Neutrophil (primary cell): ENCODE data around the gene MRPL1.

ENCODE experiments used
- H3K27ac ChIP-seq: fragments of 200-600 bp; sonication (generic); 2 replicates; pipeline ENCODE4 v1.5.1; 2016; ENCODE audit warnings: mild to moderate bottlenecking, moderate library complexity
- H3K27me3 ChIP-seq: fragments of 200-600 bp; sonication (generic); 2 replicates; pipeline ENCODE4 v1.6.0; 2016; ENCODE audit warnings: mild to moderate bottlenecking
- H3K36me3 ChIP-seq: fragments of 200-600 bp; sonication (generic); 2 replicates; pipeline ENCODE4 v1.5.1; 2017
- H3K4me1 ChIP-seq, 2 experiments: fragments of 200-600 bp in 1 of 2; sonication (generic) in 1 of 2; 1 replicate in 1 of 2; 2 replicates in 1 of 2; pipeline versions ENCODE4 v1.5.1 to v1.6.1; 2013 to 2016; ENCODE audit warnings: low read depth in 1 of 2, low read length in 1 of 2, mild to moderate bottlenecking in 1 of 2, moderate library complexity in 1 of 2; ENCODE audit not compliant: control insufficient read depth in 1 of 2, insufficient read depth in 1 of 2
- H3K4me3 ChIP-seq, 2 experiments: fragments of 200-600 bp in 1 of 2; sonication (generic) in 1 of 2; 1 replicate in 1 of 2; 2 replicates in 1 of 2; pipeline ENCODE4 v1.5.1; 2013 to 2016; ENCODE audit warnings: low read depth in 1 of 2, low read length in 1 of 2, mild to moderate bottlenecking in 1 of 2, moderate library complexity in 1 of 2
- H3K9me3 ChIP-seq: fragments of 200-600 bp; sonication (generic); 2 replicates; pipeline ENCODE4 v1.5.1; 2016
- CTCF ChIP-seq: fragments of 200-600 bp; sonication (generic); IDR thresholded peaks from 2 replicates; pipeline ENCODE4 v1.5.1; 2016; ENCODE audit warnings: antibody characterized with exemption

MRPL1 gene

GRCh38 chr4:77989968-77990367 lies 127.3 kb downstream of the MRPL1 start:
- Histone ChIP-seq H3K27me3 (no peaks in the 10 kb centered on the region), H3K4me1 (no peaks in the 10 kb centered on the region), H3K36me3 (no peaks in the 10 kb centered on the region), H3K9me3 (no peaks in the 10 kb centered on the region), H3K27ac (no peak overlapping the region), H3K4me3 (no peak overlapping the region)
- no peak for TF ChIP-seq CTCF

- no peak for TF ChIP-seq CTCF
- H3K36me3 ChIP-seq: no peaks in the 10 kb centered on the region
- no peak overlapping the region for H3K4me3 ChIP-seq
- no peaks in the 10 kb centered on the region for H3K4me1 ChIP-seq
- no peaks in the 10 kb centered on the region for H3K9me3 ChIP-seq
- no peaks in the 10 kb centered on the region for H3K27me3 ChIP-seq
- H3K27ac ChIP-seq: no peak overlapping the region
Observed at GRCh38 chr4:77990456-77990855, 127.8 kb downstream of the MRPL1 start.

- Histone ChIP-seq H3K4me3 (no peak overlapping the region), H3K27me3 (no peaks in the 10 kb centered on the region), H3K4me1 (no peaks in the 10 kb centered on the region), H3K9me3 (no peaks in the 10 kb centered on the region), H3K36me3 (no peaks in the 10 kb centered on the region), H3K27ac (no peak overlapping the region)
- TF ChIP-seq CTCF: no peak
Observed at GRCh38 chr4:77990904-77991358, 128.3 kb downstream of the MRPL1 start.

GRCh38 chr4:77992581-77992980 lies 130.0 kb downstream of the MRPL1 start:
- Histone ChIP-seq H3K27me3 (no peaks in the 10 kb centered on the region), H3K27ac (no peak overlapping the region), H3K4me3 (no peak overlapping the region), H3K9me3 (no peaks in the 10 kb centered on the region), H3K36me3 (no peaks in the 10 kb centered on the region), H3K4me1 (no peaks in the 10 kb centered on the region)
- TF ChIP-seq CTCF: no peak

GRCh38 chr4:77994194-77994721 lies 131.6 kb downstream of the MRPL1 start:
- Histone ChIP-seq H3K9me3 (no peaks in the 10 kb centered on the region), H3K4me3 (no peak overlapping the region), H3K4me1 (no peaks in the 10 kb centered on the region), H3K27me3 (no peaks in the 10 kb centered on the region), H3K36me3 (no peaks in the 10 kb centered on the region), H3K27ac (no peak overlapping the region)
- no peak for TF ChIP-seq CTCF

GRCh38 chr4:77996076-77996475 lies 133.4 kb downstream of the MRPL1 start:
- Histone ChIP-seq H3K9me3 (no peaks in the 10 kb centered on the region), H3K27ac (no peak overlapping the region), H3K36me3 (no peaks in the 10 kb centered on the region), H3K4me3 (no peak overlapping the region), H3K4me1 (no peaks in the 10 kb centered on the region), H3K27me3 (no peaks in the 10 kb centered on the region)
- TF ChIP-seq CTCF: no peak
